GM18498 (cell line): ENCODE measurements around the gene NINJ2.

Source experiments
- ATAC-seq: cut with Tn5 transposase; IDR thresholded peaks from one replicate; pipeline ENCODE4 v1.9.1; 2021; ENCODE audit warnings: mild to moderate bottlenecking, moderate library complexity; ENCODE audit not compliant: unreplicated experiment

The NINJ2 gene

GRCh38 chr12:553216-554000 lies 109.8 kb downstream of the NINJ2 start:
- ATAC-seq, result no peak

DNA sequence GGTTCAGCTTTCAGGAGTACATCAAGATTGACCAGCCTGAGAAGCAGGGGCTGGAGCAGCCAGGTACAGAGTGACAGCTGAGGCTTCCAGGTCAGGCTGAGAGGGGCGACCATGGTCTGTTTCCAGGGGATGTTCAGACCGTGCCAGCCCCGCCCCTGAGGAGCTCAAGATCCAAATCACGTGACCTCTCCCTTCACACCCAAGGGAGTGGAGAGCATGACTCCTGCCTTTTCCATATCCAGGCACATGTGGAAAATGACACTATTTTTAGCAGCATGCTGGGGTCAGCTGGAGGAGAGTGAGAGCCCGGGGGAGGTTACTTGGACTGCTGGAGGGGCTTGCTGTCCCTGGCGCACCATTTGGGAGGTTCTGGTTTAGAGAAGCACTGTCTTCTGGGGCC lies 110.8 kb downstream of the NINJ2 start:
- ATAC-seq, result no peak

DNA sequence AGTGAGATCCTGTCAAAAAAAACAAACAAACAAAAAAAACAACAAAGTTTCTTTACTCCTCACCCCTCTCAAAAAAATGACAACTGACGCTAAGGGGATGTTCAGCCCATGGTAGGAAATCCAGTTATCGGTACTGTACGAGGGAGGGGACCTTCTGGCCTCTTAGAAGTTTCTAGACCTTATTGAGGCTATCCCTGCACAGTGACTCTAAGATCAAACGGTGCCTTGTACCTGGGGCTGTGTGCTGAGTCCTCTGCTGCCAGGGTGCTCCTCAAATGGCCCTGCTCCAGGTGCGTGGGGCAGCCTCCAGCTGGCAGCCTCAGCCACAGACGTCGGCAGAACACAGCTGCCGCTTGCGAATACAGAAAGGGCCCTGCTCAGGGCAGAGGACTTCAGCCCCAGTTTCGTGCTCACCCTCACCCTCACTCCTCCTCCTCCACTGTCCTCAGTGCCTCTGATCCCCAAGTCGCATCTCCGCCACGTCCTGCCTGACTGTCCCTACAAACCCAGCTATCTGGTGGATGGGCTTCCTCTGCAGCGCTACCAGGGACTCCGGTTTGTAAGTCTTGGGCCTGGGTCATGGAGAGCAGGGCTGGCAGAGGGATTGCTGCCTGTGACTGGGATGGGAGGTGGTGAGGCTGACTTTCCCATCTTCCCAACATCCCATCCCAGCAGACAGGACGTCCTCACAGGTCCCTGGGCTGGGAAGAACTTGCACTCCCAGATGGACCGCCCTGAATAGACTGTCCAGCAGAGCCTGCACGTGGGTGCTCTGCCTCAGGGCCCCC lies 112.6 kb downstream of the NINJ2 start:
- no peak for ATAC-seq

- no peak for ATAC-seq
These were observed 113.7 kb downstream of the NINJ2 start for GRCh38 chr12:549476-550082.

DNA sequence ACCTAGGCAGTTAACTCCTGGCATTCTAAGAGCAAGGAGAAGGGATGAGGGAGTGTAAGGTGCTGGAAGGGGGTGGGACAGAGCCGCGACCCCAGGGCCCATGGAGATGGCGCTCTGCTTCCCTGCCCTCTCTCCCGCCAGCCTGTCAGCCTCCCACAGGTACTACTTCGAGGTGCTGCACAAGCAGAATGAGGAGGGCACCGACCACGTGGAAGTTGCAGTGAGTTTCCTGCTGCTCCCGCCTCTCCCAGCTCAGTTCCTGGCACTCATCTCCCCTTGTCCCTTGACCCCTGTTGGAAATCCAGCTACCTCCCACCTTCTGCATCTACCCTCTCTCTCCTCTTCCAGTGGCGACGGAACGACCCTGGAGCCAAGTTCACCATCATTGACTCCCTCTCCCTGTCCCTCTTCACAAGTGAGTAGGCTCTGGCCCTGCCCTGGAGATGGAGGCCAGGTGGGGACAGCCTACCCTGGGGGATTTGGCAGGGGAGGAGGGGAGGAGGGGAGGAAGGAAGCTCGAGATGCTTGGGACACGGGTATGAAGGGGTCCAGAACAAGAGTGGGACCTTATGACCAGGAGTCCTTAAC lies 115.3 kb downstream of the NINJ2 start:
- ATAC-seq, result no peak

GRCh38 chr12:546920-547845 lies 116.1 kb downstream of the NINJ2 start:
- peak; percentile 48 for ATAC-seq

DNA sequence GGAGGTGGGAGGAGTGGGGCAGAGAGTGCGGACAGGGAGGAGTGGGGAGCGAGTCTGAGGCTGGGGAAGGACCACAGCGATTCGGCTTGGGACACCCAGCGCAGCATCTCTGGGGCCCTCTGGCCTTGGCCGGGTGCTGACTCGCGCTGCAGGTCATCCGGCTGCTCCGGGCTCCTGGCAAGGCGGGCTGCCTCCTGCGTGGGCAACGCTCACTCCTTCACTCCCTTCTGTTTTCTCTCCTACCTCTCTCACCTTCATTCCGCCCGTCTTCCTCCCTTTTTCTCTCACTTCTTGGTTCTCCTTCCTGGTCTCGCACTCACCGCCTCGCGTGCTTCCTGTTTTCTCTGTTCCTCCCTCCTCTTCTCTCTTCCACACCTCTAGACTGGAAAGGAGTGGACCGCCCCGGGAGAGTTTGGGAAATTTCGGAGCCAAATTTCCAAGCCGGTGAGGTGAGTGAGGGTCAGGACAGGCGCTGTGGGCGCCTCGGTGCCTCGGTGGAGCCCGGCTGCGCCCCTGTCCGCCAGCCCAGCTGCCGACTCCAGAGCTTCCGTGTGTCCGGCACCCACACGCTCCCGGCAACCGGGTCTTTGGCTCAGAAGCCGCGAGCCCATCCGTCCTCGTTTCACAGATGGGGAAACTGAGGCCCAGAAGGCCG lies 116.9 kb downstream of the NINJ2 start:
- no peak for ATAC-seq

- ATAC-seq, result no peak
These were observed 117.4 kb downstream of the NINJ2 start for GRCh38 chr12:545835-546234.

- no peak for ATAC-seq
These were observed 118.2 kb downstream of the NINJ2 start for GRCh38 chr12:544941-545635.

DNA sequence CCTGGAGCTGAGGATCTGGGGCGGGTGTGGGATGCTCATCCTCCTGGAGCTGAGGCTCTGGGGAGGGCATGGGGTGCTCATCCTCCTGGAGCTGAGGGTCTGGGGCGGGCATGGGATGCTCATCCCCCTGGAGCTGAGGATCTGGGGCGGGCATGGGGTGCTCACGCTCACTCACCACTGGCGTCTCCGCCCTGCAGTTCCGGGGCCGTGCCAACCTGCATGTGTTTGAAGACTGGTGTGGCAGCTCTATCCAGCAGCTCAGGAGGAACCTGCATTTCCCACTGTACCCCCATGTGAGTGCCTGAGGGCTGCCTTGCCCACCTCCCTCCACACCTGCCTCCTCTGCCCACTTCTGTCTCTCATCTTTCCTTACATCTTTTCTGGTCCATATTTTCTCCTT lies 119.1 kb downstream of the NINJ2 start:
- ATAC-seq, result no peak

GRCh38 chr12:543114-543451 lies 120.2 kb downstream of the NINJ2 start:
- no peak for ATAC-seq

GRCh38 chr12:542395-543113 lies 120.7 kb downstream of the NINJ2 start:
- no peak for ATAC-seq

GRCh38 chr12:541676-542324 lies 121.4 kb downstream of the NINJ2 start:
- ATAC-seq, result no peak

DNA sequence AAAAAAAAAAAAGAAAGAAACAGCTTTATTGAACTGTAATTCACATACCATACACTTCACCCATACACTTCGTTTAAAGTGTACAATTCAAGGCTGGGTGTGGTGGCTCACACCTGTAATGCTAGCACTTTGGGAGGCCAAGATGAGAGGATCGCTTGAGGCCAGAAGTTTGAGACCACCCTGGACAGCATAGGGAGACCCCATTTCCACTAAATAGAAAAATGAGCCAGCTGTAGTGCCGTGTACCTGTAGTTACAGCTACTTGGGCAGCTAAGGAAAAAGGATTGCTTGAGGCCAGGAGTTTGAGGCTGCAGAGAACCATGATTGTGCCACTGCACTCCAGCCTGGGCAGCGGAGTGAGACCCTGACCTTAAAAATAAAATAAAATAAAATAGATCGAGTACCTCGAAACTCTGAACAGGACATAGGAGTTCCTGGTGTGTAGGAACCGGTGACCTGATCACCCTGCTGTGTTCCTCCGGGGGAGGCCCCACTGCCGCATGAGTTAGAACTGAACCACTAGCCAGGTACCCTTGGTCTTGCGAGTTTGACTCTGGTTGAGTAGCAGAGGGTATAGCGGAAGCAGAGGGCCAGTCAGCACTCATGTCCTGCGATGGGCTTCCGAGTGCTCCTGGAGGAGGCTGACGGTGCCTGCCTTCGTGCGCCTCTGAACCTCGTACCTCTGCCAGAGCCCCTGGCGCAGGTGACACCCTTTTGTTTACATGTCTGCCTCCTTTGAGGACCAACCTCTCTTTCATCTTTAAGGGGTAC lies 123.5 kb downstream of the NINJ2 start:
- no peak for ATAC-seq

GRCh38 chr12:538731-539539 lies 124.3 kb downstream of the NINJ2 start:
- ATAC-seq, result no peak

DNA sequence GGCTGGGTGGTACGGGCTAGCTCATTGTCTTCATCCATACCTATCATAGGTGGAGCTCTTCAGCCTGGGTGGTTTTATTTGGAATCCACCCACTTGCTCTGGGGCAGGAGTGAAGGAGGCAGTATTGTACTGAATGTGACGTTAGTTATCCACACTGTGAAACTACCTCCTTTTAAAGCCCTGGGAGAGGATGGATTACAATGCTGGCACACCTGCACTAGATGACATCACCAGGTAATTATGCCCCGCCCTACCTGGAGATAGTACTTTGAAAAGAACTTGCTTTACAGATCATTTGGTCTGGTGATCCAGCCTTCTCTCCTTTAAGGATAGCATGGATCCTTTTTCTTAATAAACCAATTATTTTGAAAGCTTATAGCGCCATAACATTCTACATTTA lies 125.5 kb downstream of the NINJ2 start:
- no peak for ATAC-seq

- no peak for ATAC-seq
These were observed 126.4 kb downstream of the NINJ2 start for GRCh38 chr12:536751-537245.
